ENCODE results near the gene MUC5B.

The MUC5B gene

DNA sequence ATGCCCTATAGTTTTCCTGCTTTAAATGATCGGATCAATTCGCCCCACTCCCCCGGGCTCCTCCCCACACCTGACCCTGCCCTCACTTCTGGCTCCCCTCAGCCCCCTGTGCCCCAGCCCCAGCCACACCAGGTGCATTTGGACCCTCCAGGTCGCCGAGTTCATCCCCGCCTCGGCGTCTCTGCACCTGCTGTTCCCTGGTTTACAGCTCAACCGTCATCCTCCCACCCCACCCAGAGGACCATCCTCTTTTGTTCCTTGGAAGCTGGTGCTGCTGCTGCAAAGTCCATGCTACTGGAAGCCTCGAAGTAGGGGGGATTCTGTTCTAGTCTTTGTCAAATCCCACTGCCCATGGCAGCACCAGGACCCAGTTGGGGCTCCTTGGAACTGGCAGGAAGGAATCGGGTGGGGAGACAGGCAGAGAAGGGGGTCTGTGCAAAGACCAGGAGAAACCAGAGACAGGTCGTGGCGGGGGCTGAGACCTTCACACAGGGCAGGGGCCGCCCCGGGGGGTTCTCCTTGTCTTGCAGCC lies 4.5 kb upstream of the MUC5B start:
- no peak for DNase-seq (ENCODE audit: low read depth)
- H3K4me3 ChIP-seq (ENCODE audit: low read depth, low read length) = no peak overlapping the region
- TF ChIP-seq CTCF (IDR thresholded peaks at IDR 0.05; ENCODE audit: insufficient read depth, low read depth, low read length, missing control alignments) = no peak

DNA sequence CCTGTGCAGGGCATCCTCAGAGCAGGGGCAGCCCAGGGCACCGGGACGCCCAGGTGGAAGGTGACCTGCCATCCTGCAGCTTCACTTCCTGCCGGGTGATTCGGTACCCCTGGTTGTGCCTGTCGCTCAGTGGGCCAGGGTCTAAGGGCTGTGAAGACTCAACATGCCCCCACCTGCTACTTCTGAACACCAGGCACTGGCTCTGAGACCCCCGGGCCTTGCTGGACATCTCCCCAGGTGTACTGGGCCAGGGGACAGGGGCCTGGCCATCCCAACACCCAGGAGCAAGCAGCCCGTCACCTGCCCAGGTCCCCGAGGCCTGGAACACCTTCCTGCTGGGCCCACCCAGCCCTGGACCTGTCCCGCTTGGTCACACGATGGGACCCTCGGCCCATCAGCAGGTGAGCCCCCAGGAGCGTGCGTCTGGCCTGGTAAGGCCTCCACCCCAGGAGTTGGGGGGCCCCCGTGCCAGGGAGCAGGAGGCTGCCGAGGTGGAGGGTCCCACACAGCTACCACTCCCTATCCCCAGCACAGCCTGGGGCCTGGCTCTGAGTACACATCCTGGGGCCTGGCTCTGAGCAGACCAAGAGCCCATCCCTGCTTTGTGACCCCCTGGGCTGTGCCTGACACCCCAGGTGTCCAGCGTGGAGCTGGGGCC lies 3.9 kb upstream of the MUC5B start:
- H3K4me3 ChIP-seq (ENCODE audit: low read depth, low read length) = no peak overlapping the region
- no peak for TF ChIP-seq CTCF (IDR thresholded peaks at IDR 0.05; ENCODE audit: insufficient read depth, low read depth, low read length, missing control alignments)
- no peak for DNase-seq (ENCODE audit: low read depth)

DNA sequence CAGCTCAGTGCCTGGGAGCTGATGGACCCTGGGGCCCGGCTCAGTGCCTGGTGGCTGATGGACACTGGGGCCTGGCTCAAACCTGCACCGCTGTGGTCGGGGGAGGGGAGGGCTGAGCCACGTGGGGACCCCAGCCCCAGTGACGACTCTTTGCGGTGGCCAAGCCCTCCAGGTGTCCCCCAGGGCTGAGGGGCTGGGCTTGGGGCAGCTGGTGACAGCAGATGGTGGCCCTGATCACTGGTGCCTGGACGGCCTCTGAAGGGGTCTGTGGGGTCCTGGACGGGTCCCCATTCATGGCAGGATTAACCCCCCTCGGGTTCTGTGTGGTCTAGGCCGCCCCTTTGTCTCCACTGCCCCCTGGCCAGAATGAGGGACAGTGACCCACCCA lies 3.4 kb upstream of the MUC5B start:
- no peak for DNase-seq (ENCODE audit: low read depth)
- no peak for TF ChIP-seq CTCF (IDR thresholded peaks at IDR 0.05; ENCODE audit: insufficient read depth, low read depth, low read length, missing control alignments)
- no peak overlapping the region for H3K4me3 ChIP-seq (ENCODE audit: low read depth, low read length)

GRCh38 chr11:1219834-1220815 lies 2.7 kb upstream of the MUC5B start:
- no peak for TF ChIP-seq CTCF (IDR thresholded peaks at IDR 0.05; ENCODE audit: insufficient read depth, low read depth, low read length, missing control alignments)
- DNase-seq (ENCODE audit: low read depth) = no peak

GRCh38 chr11:1220941-1221721 lies 1.7 kb upstream of the MUC5B start:
- TF ChIP-seq CTCF (IDR thresholded peaks at IDR 0.05; ENCODE audit: insufficient read depth, low read depth, low read length, missing control alignments) = no peak
- DNase-seq (ENCODE audit: low read depth) = no peak

More at GRCh38 chr11:1219834-1220815, 2.7 kb upstream of the MUC5B start:
- no peak overlapping the region for H3K4me3 ChIP-seq (ENCODE audit: low read depth, low read length)

GRCh38 chr11:1221848-1222311 lies 986 bp upstream of the MUC5B start:
- no peak overlapping the region for H3K4me3 ChIP-seq (ENCODE audit: low read depth, low read length)
- DNase-seq (ENCODE audit: low read depth) = no peak
- no peak for TF ChIP-seq CTCF (IDR thresholded peaks at IDR 0.05; ENCODE audit: insufficient read depth, low read depth, low read length, missing control alignments)

More at GRCh38 chr11:1220941-1221721, 1.7 kb upstream of the MUC5B start:
- no peak overlapping the region for H3K4me3 ChIP-seq (ENCODE audit: low read depth, low read length)

Measured in GM12865 (cell line).